Thyroid gland (tissue), 4 donors: ENCODE results near the gene CALR3. TPM values are rescaled to one million over a fixed set of nuclear protein-coding genes. Genes with fewer than 3 reads are reported as not detected.

Experiments
- DNase-seq, 2 donors: peaks; one replicate each; pipeline ENCODE4 v3.0.0-alpha.2; 2019
- H3K27ac ChIP-seq, 3 donors: fragments of 200-600 bp; sonication (generic); 1 replicate in 2 of 3; 2 replicates in 1 of 3; pipeline ENCODE4 v1.5.1; 2016 to 2019; ENCODE audit warnings: mild to moderate bottlenecking in 1 of 3, moderate library complexity in 1 of 3
- H3K27me3 ChIP-seq: fragments of 200-600 bp; sonication (generic); one replicate; pipeline ENCODE4 v1.5.1; 2019
- H3K36me3 ChIP-seq, 2 donors: fragments of 200-600 bp; sonication (generic); one replicate each; pipeline ENCODE4 v1.5.1; 2016 to 2019
- H3K4me1 ChIP-seq, 2 donors: fragments of 200-600 bp; sonication (generic); one replicate each; pipeline ENCODE4 v1.5.1; 2017 to 2019
- H3K4me3 ChIP-seq, 3 donors: fragments of 200-600 bp; sonication (generic); replicated peaks in 1 of 3; 1 replicate in 2 of 3; 2 replicates in 1 of 3; pipeline ENCODE4 v1.5.1; 2016; ENCODE audit warnings: mild to moderate bottlenecking in 1 of 3
- H3K9me3 ChIP-seq: fragments of 200-600 bp; sonication (generic); one replicate; pipeline ENCODE4 v1.5.1; 2017
- CTCF ChIP-seq, 6 experiments: fragments of 200-600 bp in 3 of 6; fragments of 450-650 bp in 3 of 6; sonication (generic) in 3 of 6; IDR thresholded peaks; one replicate each; pipeline ENCODE4 v1.5.1; 2016 to 2019; ENCODE audit warnings: antibody characterized with exemption in 6 of 6, mild to moderate bottlenecking in 2 of 6, inconsistent platforms in 1 of 6, moderate library complexity in 1 of 6
- POLR2A ChIP-seq, 2 donors: fragments of 450-650 bp; IDR thresholded peaks; one replicate each; pipeline ENCODE4 v1.6.1; 2017; ENCODE audit warnings: antibody characterized with exemption in 2 of 2, mild to moderate bottlenecking in 2 of 2, moderate library complexity in 1 of 2
- WGBS, 2 donors: methylation state at CpG; one replicate each; pipeline ENCODE4 v1.1.5; 2017; 5-methylcytosine and 5-hydroxymethylcytosine counted together
- intact Hi-C: fragments of 100-400 bp; cut with DNase I; formaldehyde crosslinking; loops from one replicate; pipeline ENCODE4 v1.15.1; 2023
- total RNA-seq, 4 donors: library from RNA; depleted of rRNA; stranded (reverse); fragments of >200 nt; gene quantifications; one replicate each; pipeline ENCODE4 v1.2.3, GENCODE V29; 2016

CALR3 gene
- total RNA-seq, 4 donors from 2014 or later = 0.58 TPM; not detected in 3

GRCh38 chr19:16435999-16436650 is 59.8 kb downstream of the CALR3 start:
- Histone ChIP-seq H3K4me1 (peaks cover 22 to 26% of the 10 kb centered on the region in 2 donors), H3K9me3 (no peaks in the 10 kb centered on the region), H3K36me3 (peaks cover 0 to 8% of the 10 kb centered on the region in 2 donors), H3K27me3 (no peaks in the 10 kb centered on the region), H3K27ac (peak overlapping the region; percentile 48 to 78 (median 68)), H3K4me3 (no peak overlapping the region)
- TF ChIP-seq POLR2A (IDR thresholded peaks at IDR 0.05) (no peak), CTCF (IDR thresholded peaks at IDR 0.05) (no peak)
- WGBS, 2 donors = 33 to 39% methylated on average over 9 of the region's 9 CpGs
- intact Hi-C loops = no loop called here
- peak; percentile 40 to 41 for DNase-seq

GRCh38 chr19:16435238-16435917 is 60.6 kb downstream of the CALR3 start:
- no peaks in the 10 kb centered on the region for H3K27me3 ChIP-seq
- H3K36me3 ChIP-seq = peaks cover 0 to 11% of the 10 kb centered on the region in 2 donors
- intact Hi-C loops = no loop called here
- peaks cover 22 to 26% of the 10 kb centered on the region in 2 donors for H3K4me1 ChIP-seq
- peak; percentile 33 to 39 for DNase-seq
- WGBS, 2 donors = 52 to 65% methylated on average over 11 of the region's 11 CpGs
- no peak for TF ChIP-seq POLR2A (IDR thresholded peaks at IDR 0.05)
- no peak for TF ChIP-seq CTCF (IDR thresholded peaks at IDR 0.05)
- no peaks in the 10 kb centered on the region for H3K9me3 ChIP-seq
- no peak overlapping the region for H3K4me3 ChIP-seq
- peak overlapping the region; percentile 48 to 78 (median 68) for H3K27ac ChIP-seq

GRCh38 chr19:16433986-16434385 is 62.0 kb downstream of the CALR3 start:
- peak in 1 of 2 donors; percentile 26 for DNase-seq
- TF ChIP-seq CTCF (IDR thresholded peaks at IDR 0.05) = no peak
- TF ChIP-seq POLR2A (IDR thresholded peaks at IDR 0.05) = no peak
- H3K36me3 ChIP-seq = peaks cover 0 to 12% of the 10 kb centered on the region in 2 donors
- no peak overlapping the region for H3K4me3 ChIP-seq
- no peaks in the 10 kb centered on the region for H3K27me3 ChIP-seq
- no peaks in the 10 kb centered on the region for H3K9me3 ChIP-seq
- 85 to 100% methylated on average over 2 to 3 of the region's 3 CpGs for WGBS, 2 donors
- peak overlapping the region in 1 of 3 donors; percentile 78 for H3K27ac ChIP-seq
- intact Hi-C loops = no loop called here
- peaks cover 22 to 32% of the 10 kb centered on the region in 2 donors for H3K4me1 ChIP-seq

- Histone ChIP-seq H3K27ac (no peak overlapping the region), H3K4me1 (peaks cover under 1 to 14% of the 10 kb centered on the region in 2 donors), H3K9me3 (no peaks in the 10 kb centered on the region), H3K27me3 (no peaks in the 10 kb centered on the region), H3K4me3 (no peak overlapping the region), H3K36me3 (peaks cover 8 to 25% of the 10 kb centered on the region in 2 donors)
- intact Hi-C loops = no loop called here
- 100% methylated on average over 3 of the region's 3 CpGs for WGBS, 2 donors
- no peak for DNase-seq
- no peak for TF ChIP-seq CTCF (IDR thresholded peaks at IDR 0.05)
- TF ChIP-seq POLR2A (IDR thresholded peaks at IDR 0.05) = no peak
Measured at GRCh38 chr19:16429759-16430091, 66.2 kb downstream of the CALR3 start.
